LNCAP (cell line): ENCODE data around the gene EHF.

Source experiments
- CTCF ChIP-seq: fragments of 450-650 bp; IDR thresholded peaks from 2 replicates; pipeline ENCODE4 v1.5.1; 2017; ENCODE audit warnings: mild to moderate bottlenecking

EHF gene

GRCh38 chr11:34603129-34604001 is 17.5 kb upstream of the EHF start:
- TF ChIP-seq CTCF, result no peak

GRCh38 chr11:34604145-34604544 is 16.7 kb upstream of the EHF start:
- TF ChIP-seq CTCF, result no peak

GRCh38 chr11:34604911-34605310 is 16.0 kb upstream of the EHF start:
- TF ChIP-seq CTCF, result no peak

- no peak for TF ChIP-seq CTCF
Measured at GRCh38 chr11:34605481-34606325, 15.2 kb upstream of the EHF start.

DNA sequence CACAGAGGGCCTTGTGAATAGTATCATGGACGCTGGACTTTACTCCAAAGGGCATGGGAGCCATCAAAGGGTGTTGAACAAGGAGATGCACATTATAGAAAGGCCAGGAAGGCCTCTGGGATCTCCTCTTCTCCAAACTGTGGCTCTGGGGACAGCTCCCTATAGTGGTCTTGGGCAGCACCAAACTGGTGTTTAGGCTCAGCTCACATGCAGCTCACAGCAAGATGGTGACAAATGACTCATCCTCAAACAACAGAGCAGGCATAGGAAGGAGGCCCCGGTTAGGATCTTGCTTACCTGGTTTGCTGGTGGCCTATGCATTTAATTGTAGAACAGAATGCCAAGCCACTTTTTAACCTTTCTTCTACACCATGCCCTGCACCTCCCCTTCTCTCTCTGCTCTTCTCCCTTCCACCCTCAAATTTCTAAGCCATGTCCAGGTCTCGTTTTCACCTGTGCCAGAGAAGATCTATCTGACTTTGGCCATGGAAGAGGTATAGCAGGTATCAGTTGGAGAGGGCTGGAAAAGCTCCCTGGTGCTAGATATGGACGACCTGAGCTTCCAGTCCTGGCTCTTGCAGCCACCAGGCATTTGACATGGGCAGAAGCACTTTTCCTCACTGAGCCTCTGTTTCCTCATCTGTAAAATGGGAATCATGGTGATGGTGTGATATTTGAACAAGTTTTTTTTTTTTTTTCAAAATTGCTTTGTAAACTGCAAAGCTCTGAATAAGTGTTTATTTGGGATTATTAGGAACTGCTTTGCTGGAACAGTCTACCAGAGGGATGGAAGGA is 14.4 kb upstream of the EHF start:
- TF ChIP-seq CTCF, result no peak

DNA sequence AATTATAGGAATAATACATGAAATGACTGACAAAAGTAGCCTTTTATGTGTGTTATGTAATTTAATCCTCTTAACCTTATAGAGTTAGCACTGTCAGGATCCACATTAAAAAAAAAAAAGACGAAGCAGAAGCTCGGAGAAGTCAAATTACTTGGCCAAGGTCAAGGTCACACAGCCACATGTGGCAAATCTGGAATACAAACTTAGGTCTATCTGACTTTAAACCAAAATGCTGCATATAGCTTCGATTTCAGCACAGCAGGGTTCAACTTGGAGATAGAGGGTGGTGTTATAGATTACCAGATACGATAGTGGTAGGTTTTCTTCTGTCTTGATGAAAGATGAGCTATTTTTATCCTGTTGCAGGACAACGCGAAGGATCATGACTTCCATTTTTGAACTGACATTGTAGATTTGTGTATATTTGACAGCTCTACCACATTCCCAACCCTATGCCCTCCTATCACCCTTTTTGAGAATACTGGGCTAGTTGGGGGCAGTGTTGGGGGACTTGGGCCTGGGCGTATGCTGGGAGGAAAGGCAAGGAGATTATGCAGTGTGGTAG is 11.6 kb upstream of the EHF start:
- no peak for TF ChIP-seq CTCF

- TF ChIP-seq CTCF, result no peak
Measured at GRCh38 chr11:34609850-34610249, 11.0 kb upstream of the EHF start.
